Amniotic epithelial cell (primary cell): ENCODE measurements around the gene RORC.
"Not testable (repeated sequence)": the region's sequence is repeated elsewhere in the genome, so short reads cannot be mapped to it uniquely, and the experiment has no call there.

Experiments
- DNase-seq: peaks from one replicate; pipeline ENCODE4 v3.0.0-alpha.2; 2010; ENCODE audit warnings: low read depth

The RORC gene

DNA sequence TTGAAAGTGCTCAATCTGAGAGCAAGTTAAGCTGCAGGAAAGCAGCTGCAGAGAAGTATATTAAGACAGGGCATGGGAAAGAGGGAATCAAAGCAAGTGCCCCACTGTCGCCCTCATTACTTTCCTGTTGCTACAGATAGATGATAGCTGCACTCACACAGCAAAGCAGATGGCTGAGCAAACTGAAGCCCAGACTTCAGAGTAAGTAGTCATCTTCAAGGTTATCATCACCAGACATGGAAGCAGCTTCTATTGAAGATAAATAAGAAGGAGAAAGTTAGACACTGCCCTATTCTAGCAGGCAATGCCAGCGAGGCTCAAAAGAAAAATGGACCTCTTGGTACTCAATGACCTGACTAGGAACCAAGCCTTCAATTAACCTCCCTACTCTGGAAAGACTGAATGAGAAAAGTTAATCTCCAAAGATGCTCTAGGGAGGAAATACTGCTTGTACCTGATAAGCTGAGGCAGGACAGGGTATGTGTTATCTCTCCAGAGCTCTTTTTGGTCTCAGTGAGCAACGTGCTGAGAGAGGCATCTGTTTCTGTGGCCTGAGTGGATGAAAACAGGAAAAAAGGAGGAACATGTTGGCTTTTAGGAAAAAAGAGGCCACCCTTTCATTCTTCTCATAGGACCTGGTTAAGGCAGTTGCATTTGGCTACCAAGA is 57.2 kb downstream of the RORC start:
- no peak for DNase-seq

DNA sequence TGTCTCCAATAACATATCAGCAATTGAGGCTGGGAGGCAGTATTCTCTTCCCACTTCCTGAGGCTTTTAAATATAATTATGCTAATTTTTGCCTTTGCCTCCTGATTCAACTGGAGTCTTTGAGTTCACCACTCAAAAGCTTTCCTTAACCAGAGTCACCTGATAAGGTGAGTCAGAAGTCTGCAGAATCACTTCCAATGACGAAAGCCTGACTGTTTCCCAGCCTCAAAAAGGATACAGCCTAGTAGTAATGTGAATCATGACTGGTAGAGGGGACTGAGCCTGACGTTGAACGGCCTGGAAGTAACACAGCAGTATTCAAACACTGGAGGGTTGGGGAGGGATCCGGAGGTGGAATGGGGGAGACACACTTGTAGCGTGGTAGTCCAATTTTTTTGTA is 57.9 kb downstream of the RORC start:
- peak; percentile 84 for DNase-seq

DNA sequence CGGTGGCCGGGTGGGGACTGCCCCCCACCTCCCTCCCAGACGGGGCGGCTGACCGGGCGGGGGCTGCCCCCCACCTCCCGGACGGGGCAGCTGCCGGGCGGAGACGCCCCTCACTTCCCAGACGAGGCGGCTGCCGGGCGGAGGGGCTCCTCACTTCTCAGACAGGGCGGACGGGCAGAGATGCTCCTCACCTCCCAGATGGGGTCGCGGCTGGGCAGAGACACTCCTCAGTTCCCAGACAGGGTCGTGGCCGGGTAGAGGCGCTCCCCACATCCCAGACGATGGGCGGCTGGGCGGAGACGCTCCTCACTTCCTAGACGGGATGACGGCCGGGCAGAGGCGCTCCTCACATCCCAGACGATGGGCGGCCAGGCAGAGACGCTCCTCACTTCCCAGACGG is 62.3 kb downstream of the RORC start:
- not testable (repeated sequence) for DNase-seq

DNA sequence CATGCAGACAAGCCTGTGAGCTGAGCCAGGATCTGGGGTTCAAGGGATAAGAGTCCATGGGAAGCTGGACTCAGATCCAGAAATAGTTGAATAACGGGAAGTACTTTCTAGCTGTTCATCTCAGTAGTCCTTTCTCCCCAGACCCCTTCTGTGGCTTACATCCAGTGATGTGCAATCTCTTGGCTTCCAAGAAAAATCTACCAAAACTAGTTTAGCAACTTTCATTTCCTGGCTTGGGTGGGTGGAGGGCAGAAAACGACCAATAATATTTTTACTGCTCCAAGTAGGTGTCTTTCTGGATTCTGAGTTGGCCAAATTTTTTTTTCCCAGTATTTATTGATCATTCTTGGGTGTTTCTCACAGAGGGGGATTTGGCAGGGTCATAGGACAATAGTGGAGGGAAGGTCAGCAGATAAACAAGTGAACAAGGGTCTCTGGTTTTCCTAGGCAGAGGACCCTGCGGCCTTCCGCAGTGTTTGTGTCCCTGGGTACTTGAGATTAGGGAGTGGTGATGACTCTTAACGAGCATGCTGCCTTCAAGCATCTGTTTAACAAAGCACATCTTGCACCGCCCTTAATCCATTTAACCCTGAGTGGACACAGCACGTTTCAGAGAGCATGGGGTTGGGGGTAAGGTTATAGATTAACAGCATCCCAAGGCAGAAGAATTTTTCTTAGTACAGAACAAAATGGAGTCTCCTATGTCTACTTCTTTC is 63.1 kb downstream of the RORC start:
- DNase-seq, result not testable (repeated sequence)

DNA sequence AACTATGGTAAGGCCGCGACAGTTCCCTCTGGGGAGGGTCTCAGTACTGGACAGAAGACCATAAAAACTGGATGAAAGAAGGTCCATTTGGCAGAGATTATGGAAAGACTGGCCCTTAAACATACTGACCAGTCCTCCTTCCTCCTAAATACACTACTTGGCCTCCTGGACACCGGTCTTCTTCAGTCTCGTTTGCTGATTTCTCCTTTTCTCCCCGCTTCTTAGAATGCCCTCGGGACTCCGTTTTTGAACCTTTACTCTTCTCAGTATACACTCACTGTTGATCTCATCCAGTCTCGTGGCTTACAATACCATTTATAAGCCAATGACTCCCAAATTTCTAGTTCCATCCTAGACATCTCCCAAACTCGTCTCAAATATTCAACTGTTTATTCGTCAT is 67.6 kb downstream of the RORC start:
- peak; percentile 2 for DNase-seq

DNA sequence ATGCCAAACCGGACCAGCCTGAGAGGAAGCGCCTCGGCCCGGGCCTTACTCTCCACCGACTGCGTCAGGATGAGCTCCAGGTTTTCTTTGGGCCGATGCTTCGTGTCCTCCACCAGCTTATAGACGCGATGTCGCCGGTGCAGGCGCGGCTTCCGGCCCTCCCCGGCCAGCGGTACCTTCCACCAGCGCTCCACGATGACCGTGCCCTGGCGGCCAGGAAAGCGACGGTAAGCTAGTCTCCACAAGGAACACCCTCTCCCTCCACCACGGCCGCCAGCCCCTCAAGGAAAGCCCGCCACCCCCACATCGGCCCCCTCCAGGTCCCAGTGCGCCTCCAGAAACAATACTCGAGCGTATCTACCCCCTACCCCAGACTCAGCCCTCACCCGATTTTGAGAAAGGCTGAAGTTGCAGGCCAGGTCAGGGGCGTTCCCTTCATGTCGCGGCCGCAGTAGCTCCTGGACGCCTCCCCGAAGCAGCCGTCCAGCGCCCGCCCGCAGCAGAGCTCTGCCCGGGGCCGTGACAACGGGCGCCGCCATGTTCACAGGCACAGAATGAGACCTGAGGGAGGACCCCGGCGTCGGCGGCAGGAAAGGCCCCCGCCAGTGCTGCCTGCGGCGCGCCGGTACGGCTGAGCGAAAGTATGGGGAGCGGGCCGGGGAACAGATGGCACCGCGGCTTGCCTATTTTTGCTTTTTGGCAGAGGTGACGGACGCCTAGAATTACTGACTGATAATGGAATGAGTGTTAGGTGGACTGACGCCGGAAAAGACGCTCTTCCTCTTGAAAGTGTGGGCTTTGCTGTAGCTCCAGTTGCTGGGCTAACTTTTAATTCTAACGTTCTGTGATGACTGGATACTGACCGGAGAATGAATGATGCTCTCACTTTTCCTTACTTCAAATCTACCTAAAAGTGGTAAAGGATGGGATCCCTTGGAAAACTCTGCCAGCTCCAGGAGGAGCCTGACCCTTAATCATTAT is 68.4 kb downstream of the RORC start, which contains the start of gene MRPL9:
Gene MRPL9 (minus strand): TSS at position 556 of the 981 bp plus-strand sequence. CDS start 17 bp downstream, at position 539.
- DNase-seq, result peak; percentile 60

DNA sequence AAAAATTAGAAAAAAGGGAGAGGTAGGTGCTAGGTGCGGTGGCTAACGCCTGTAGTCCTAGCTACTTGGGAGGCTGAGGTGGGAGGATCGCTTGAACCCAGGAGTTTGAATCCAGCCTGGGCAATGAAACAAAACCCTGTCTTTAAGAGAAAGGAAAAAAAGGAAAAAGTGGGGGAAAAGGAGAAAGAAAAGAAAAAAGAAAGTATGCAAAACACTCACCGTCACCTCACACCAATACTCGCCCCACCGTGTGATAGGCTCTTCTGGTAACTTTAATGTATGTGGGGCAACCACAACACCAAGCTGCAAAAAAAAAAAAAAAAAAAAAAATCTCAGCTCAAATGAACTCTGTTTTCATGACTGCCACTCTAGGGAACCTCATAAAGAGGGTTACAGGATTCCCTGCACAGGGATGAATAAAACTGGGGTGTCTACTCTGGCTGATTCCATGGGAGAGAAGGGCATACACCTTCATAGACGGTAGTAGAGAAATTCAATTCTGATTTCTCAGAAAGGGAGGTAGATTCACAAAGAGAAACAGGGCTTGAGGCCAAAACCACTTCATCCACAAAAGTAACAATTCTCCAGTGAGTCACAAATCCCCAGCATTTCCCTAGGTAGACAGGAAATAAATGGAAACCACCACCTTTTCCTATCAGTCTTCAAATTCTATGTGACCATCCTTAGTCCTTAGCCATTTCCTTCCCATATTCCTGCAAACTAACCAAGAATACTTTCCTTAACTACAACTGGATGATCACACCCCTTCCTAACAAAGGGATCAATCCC is 70.8 kb downstream of the RORC start:
- DNase-seq, result no peak

DNA sequence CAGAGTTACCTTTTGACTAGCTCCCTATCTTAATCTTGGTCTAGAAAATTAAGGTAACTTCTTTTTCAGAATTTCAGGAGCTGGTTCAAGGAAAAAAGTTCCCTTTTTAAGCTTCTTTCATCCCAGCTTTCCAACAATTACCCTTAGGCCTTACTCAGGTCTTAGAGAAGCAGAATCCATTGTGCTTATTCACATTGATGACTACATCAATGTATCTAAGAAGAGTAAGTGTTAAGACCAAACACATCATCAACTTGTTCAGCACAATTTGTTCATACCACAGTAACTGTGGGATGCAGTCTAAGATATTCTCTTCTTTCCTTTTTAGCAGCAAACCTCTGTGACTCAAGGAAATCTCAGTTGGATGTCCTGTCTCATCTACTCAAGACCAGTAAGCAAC is 72.4 kb downstream of the RORC start:
- DNase-seq, result peak; percentile 5

DNA sequence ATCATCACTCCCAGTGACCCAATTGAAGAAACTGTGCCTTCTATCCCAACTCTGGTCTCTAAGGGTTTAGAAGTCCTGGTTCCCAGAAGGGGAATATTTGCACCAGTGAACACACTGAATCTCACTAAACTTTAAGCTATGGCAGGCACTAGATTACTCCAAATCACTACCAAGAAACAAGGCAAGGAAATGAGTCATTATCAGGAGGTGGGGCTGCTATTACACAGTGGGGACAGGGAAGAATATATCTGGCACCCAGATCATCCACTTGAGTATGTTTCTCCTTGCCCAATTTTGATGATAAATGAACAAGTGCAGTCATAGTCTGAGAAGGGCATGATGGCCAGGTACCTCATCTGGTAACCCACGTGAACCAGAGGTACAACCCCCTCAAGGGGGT is 75.3 kb downstream of the RORC start:
- DNase-seq, result peak; percentile 3
